Measurements from ENCODE around the gene ADAMTS6. TPM values are rescaled to one million over a fixed set of nuclear protein-coding genes. Genes with fewer than 3 reads are reported as not detected.
"Not testable (repeated sequence)": the region's sequence is repeated elsewhere in the genome, so short reads cannot be mapped to it uniquely, and the experiment has no call there.

The ADAMTS6 gene
- total RNA-seq, 2 donors from 2014 or later = 0.74 to 2.2 TPM

DNA sequence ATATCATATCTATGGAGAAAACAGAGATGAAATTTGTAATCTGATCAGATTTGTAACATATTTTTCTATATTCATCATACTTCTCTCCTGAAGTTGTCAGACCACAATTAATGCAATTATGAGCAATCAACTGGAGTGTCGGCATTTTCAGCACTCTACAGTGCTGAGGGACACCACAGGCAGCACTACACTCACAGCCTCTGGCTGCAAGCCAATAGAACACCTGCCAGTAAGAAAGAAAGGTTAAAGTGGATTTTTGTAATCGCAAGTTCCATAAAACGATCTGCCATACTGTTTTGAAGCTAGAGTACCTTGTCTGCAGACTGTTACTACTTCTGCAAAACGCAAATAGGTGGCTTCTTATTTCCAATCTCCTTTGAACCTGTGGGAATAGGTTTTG lies 147.6 kb downstream of the ADAMTS6 start:
- DNase-seq (ENCODE audit: low spot score) = no peak
- Histone ChIP-seq H3K27me3 (no peaks in the 10 kb centered on the region), H3K9me3 (peaks cover 0 to 2% of the 10 kb centered on the region in 2 donors), H3K36me3 (no peaks in the 10 kb centered on the region), H3K4me3 (no peak overlapping the region), H3K27ac (no peak overlapping the region), H3K4me1 (no peaks in the 10 kb centered on the region)
- TF ChIP-seq, protein P1, sequence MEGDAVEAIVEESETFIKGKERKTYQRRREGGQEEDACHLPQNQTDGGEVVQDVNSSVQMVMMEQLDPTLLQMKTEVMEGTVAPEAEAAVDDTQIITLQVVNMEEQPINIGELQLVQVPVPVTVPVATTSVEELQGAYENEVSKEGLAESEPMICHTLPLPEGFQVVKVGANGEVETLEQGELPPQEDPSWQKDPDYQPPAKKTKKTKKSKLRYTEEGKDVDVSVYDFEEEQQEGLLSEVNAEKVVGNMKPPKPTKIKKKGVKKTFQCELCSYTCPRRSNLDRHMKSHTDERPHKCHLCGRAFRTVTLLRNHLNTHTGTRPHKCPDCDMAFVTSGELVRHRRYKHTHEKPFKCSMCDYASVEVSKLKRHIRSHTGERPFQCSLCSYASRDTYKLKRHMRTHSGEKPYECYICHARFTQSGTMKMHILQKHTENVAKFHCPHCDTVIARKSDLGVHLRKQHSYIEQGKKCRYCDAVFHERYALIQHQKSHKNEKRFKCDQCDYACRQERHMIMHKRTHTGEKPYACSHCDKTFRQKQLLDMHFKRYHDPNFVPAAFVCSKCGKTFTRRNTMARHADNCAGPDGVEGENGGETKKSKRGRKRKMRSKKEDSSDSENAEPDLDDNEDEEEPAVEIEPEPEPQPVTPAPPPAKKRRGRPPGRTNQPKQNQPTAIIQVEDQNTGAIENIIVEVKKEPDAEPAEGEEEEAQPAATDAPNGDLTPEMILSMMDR (IDR thresholded peaks at IDR 0.05) = no peak

DNA sequence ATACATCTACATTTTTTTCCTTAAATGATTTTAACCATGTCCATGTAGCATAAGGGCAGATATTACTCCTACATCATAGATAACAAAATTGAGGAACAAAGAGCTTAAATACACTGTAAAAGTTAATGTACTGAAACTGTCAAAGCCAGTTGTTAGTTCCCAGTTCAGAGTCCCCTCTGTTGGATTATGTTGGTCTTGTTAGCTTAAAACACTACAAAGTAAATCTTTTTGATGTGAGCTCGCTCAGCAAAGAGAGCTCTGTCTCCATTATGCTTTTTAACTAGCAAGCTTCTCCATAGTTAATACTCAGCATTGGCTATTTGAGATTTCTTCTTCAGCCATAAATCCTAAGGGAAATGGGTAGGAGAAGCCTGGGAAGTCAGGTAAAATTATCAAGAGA lies 149.1 kb downstream of the ADAMTS6 start:
- TF ChIP-seq, protein P1 (IDR thresholded peaks at IDR 0.05) = no peak
- Histone ChIP-seq H3K36me3 (no peaks in the 10 kb centered on the region), H3K9me3 (no peaks in the 10 kb centered on the region), H3K27ac (no peak overlapping the region), H3K4me3 (no peak overlapping the region), H3K4me1 (no peaks in the 10 kb centered on the region), H3K27me3 (no peaks in the 10 kb centered on the region)
- DNase-seq (ENCODE audit: low spot score) = no peak

DNA sequence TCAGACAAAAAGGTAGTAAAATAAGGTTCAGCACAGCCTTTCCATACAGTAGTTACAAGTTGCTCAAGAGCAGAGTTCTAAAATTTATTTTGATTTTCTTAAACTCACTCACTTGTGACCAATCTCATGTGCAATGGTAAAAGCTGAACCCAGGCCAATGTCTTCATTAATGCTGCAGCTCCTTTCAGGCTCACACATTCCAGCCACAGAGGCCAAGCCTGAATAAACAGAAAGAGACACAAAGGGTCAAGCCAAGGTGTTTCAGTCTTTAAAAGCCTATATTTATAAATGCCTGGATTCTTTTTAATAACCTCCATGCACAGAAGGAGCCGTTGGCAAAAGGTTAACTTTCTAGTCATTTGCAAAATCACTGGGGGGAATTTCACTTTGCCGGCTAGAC lies 152.5 kb downstream of the ADAMTS6 start:
- Histone ChIP-seq H3K27ac (no peak overlapping the region), H3K36me3 (no peaks in the 10 kb centered on the region), H3K9me3 (no peaks in the 10 kb centered on the region), H3K4me3 (no peak overlapping the region), H3K27me3 (no peaks in the 10 kb centered on the region), H3K4me1 (no peaks in the 10 kb centered on the region)
- no peak for DNase-seq (ENCODE audit: low spot score)
- TF ChIP-seq, protein P1 (IDR thresholded peaks at IDR 0.05) = no peak

DNA sequence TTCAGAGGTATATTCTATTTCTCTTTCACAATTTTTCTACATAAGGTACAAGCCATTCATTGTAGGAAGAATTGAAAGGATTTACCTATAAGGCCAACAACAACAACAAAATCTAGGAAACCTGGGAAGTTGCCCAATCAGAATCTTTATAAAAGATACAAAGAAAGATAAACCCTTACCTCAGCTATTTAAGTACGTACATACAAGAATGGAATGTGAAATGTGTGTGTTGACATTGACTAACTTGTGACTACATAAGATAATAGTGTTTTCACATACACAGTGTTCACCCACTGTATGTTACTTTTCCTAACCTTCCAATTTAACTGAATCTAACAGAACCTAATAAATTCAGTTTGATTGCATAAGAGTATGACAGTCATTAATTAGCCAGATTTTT lies 154.1 kb downstream of the ADAMTS6 start:
- H3K9me3 ChIP-seq = no peaks in the 10 kb centered on the region
- no peak overlapping the region for H3K4me3 ChIP-seq
- no peaks in the 10 kb centered on the region for H3K27me3 ChIP-seq
- no peak overlapping the region for H3K27ac ChIP-seq
- TF ChIP-seq, protein P1 (IDR thresholded peaks at IDR 0.05) = no peak
- H3K4me1 ChIP-seq = no peaks in the 10 kb centered on the region
- DNase-seq (ENCODE audit: low spot score) = no peak
- H3K36me3 ChIP-seq = no peaks in the 10 kb centered on the region

DNA sequence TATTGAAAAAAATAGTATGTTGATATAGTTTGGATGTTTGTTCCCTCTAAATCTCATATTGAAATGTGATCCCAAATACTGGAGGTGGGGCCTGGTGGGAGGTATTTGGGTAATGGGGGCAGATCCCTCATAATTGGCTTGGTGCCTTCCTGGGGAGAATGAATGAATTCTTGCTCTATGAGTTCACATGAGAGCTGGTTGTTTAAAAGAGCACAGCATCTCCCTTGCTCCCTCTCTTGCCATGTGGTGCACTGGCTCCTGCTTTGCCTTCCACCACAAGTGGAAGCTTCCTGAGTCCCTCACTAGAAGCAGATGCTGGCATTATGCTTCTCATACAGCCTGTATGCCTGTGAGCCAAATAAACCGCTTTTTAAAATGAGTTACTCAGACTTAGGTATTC lies 154.8 kb downstream of the ADAMTS6 start:
- no peak overlapping the region for H3K27ac ChIP-seq
- H3K4me1 ChIP-seq = no peaks in the 10 kb centered on the region
- no peaks in the 10 kb centered on the region for H3K36me3 ChIP-seq
- no peak for DNase-seq (ENCODE audit: low spot score)
- no peaks in the 10 kb centered on the region for H3K9me3 ChIP-seq
- no peak overlapping the region for H3K4me3 ChIP-seq
- TF ChIP-seq, protein P1 (IDR thresholded peaks at IDR 0.05) = no peak
- no peaks in the 10 kb centered on the region for H3K27me3 ChIP-seq

DNA sequence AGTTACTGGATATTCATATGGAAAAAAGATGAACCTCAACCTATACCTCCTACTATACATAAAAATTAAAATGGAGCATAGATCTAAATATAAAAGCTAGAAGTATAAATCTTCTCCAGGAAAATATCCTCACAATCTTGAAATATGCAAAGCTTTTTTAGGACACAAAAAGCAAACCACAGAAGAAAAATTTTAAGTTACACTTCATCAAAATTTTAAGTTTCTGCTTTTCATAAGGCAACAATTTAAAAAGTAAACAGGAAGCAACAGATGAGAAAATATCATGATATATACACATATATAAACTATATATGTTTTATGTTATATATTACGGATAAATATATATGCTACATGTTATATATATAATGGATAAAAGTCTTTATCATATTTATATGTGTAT lies 157.5 kb downstream of the ADAMTS6 start:
- DNase-seq (ENCODE audit: low spot score) = no peak
- Histone ChIP-seq H3K4me3 (no peak overlapping the region), H3K9me3 (peaks cover 0 to 5% of the 10 kb centered on the region in 2 donors)

DNA sequence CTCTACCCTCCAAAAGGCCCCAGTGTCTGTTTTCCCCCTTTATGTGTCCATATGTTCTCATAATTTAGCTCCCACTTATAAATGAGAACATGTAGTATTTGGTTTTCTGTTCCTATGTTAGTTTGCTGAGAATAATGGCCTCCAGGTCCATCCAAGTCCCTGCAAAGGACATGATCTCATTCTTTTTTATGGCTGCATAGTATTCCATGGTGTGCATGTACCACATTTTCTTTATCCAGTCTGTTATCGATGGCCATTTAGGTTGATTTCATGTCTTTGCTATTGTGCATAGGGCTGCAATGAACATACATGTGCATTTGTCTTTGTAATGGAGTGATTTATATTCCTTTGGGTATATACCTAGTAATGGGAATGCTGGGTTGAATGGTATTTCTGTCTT lies 161.0 kb downstream of the ADAMTS6 start:
- H3K36me3 ChIP-seq; H3K4me1 ChIP-seq; H3K27me3 ChIP-seq; H3K9me3 ChIP-seq; DNase-seq (ENCODE audit: low spot score); H3K4me3 ChIP-seq; H3K27ac ChIP-seq: not testable (repeated sequence)

More for the DNA sequence above, 157.5 kb downstream of the ADAMTS6 start:
- H3K27ac ChIP-seq = no peak overlapping the region
- TF ChIP-seq, protein P1 (IDR thresholded peaks at IDR 0.05) = no peak
- no peaks in the 10 kb centered on the region for H3K4me1 ChIP-seq
- no peaks in the 10 kb centered on the region for H3K27me3 ChIP-seq
- no peaks in the 10 kb centered on the region for H3K36me3 ChIP-seq
